Stimulated activated CD4-positive, alpha-beta T cell treated with anti-CD3 and anti-CD28 coated beads, Interleukin-4, amount 100 ng/mL, for 4 hours (primary cell): Measurements from ENCODE around the gene PHC2.

Experiments
- DNase-seq, 2 experiments: peaks; one replicate each; pipeline ENCODE4 v3.0.0-alpha.2; 2020

Gene PHC2, protein sequence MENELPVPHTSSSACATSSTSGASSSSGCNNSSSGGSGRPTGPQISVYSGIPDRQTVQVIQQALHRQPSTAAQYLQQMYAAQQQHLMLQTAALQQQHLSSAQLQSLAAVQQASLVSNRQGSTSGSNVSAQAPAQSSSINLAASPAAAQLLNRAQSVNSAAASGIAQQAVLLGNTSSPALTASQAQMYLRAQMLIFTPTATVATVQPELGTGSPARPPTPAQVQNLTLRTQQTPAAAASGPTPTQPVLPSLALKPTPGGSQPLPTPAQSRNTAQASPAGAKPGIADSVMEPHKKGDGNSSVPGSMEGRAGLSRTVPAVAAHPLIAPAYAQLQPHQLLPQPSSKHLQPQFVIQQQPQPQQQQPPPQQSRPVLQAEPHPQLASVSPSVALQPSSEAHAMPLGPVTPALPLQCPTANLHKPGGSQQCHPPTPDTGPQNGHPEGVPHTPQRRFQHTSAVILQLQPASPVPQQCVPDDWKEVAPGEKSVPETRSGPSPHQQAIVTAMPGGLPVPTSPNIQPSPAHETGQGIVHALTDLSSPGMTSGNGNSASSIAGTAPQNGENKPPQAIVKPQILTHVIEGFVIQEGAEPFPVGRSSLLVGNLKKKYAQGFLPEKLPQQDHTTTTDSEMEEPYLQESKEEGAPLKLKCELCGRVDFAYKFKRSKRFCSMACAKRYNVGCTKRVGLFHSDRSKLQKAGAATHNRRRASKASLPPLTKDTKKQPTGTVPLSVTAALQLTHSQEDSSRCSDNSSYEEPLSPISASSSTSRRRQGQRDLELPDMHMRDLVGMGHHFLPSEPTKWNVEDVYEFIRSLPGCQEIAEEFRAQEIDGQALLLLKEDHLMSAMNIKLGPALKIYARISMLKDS

GRCh38 chr1:33430692-33431593 lies at the start of gene PHC2:
Gene PHC2, minus strand, starts transcription at chr1:33431095. Its CDS starts 55,556 bp downstream, at chr1:33375539.
- peak; percentile 89 to 96 for DNase-seq

- no peak for DNase-seq
Measured at GRCh38 chr1:33477451-33477850, 46.6 kb upstream of the PHC2 start.

GRCh38 chr1:33473900-33474299 lies 43.0 kb upstream of the PHC2 start:
- DNase-seq: no peak

GRCh38 chr1:33472269-33472980 lies 41.5 kb upstream of the PHC2 start, which contains the start of gene ZSCAN20:
Gene ZSCAN20, plus strand, starts transcription at chr1:33472645. Its CDS starts 6,644 bp downstream, at chr1:33479289.
- DNase-seq: peak; percentile 82 to 87

GRCh38 chr1:33471416-33471815 lies 40.5 kb upstream of the PHC2 start:
- DNase-seq: no peak

GRCh38 chr1:33470495-33471012 lies 39.7 kb upstream of the PHC2 start:
- peak; percentile 41 to 43 for DNase-seq

GRCh38 chr1:33469691-33470090 lies 38.8 kb upstream of the PHC2 start:
- no peak for DNase-seq

DNA sequence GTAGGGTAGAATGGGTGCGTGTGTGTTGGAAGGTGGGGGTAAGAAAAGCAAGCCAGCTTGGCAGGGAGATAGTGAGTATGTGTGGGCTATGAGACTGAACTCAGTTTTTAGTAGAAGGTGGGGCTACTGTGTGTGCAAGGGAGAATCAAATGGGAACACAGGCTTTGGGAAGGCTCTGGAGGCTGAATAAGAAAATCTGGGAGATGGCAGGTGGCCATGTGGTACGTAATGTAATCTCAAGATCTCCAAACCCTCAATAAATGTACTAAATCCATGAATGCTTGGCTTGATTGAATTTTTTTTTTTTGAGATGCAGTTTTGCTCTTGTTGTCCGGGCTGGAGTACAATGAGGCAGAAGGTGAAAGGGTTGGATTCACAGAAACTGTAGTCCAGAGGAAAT lies 38.1 kb upstream of the PHC2 start:
- DNase-seq: no peak

GRCh38 chr1:33468531-33468930 lies 37.6 kb upstream of the PHC2 start:
- DNase-seq: no peak

GRCh38 chr1:33468011-33468410 lies 37.1 kb upstream of the PHC2 start:
- DNase-seq: no peak

- DNase-seq: no peak
Measured at GRCh38 chr1:33466159-33466558, 35.3 kb upstream of the PHC2 start.

- DNase-seq: no peak
Measured at GRCh38 chr1:33465316-33465715, 34.4 kb upstream of the PHC2 start.

DNA sequence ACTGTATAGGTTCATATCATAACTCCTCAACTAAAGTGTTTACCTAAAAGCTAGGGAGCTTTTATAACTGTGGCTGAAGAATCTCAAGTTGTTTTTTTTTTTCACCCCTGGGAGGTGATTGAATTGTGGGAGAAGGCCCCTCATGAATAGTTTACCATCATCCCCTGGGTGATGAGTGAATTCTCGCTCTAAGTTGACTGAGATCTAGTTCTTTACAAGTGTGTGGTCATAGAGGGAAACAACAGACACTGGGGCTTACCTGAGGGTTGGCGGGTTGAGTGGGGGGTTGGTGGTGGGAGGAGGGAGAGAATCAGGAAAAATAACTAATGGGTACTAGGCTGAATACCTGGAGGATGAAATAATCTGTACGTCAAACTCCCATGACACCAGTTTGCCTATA lies 33.7 kb upstream of the PHC2 start:
- DNase-seq: no peak

GRCh38 chr1:33462405-33463164 lies 31.7 kb upstream of the PHC2 start:
- DNase-seq: no peak

DNA sequence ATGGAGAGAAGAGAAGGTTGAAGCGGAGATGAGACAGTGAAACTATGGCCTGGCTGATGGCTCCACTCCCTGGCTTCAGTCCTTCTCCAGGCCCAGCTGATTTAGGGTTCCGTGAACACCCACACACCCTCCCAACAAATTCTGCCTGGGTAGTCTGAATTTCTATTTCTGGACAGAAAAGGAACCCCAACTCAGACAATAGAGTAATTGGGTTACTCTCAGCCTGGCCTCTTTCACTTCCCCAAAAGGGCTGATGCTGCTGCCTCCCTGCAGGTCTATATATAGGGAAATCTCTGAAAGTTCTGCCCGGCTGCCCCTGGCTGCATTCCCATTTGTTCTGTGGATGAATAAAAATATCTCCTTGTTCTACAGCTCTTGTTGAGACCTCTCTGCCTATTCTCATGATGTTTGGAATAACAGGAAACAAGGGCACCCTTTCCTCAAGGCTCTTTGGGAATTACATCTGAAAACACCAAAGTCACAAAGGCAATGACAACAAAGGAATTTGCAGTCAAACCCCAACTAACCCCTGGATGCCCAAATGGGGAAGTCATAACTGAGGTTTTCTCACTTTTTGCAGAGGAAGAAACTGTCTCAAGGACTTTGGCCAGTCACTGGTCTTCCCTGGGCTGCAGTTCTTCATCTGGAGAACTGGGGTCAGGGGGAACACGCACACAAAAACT lies 30.2 kb upstream of the PHC2 start:
- no peak for DNase-seq

DNA sequence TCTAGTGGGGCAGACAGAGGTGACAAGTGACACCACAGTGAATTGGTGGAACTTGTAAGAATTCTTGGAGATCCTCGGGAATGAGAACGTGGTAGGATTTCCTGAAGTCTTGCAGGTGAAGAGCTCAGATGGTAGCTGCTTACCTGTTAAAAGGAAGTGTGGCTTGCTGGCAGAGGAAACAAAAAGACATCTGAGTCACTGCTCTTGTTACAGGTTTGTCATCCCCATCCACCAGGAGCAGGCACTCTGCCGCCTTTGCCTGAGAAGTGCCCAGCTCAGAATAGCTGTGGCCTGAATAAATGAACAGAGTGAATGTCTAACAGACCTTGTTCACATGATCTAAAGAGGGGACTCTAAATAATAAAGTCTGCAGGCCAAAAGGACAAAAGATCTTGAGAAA lies 29.2 kb upstream of the PHC2 start:
- DNase-seq: no peak

- DNase-seq: no peak
Measured at GRCh38 chr1:33459691-33460090, 28.8 kb upstream of the PHC2 start.

- DNase-seq: no peak
Measured at GRCh38 chr1:33456502-33456886, 25.6 kb upstream of the PHC2 start.

DNA sequence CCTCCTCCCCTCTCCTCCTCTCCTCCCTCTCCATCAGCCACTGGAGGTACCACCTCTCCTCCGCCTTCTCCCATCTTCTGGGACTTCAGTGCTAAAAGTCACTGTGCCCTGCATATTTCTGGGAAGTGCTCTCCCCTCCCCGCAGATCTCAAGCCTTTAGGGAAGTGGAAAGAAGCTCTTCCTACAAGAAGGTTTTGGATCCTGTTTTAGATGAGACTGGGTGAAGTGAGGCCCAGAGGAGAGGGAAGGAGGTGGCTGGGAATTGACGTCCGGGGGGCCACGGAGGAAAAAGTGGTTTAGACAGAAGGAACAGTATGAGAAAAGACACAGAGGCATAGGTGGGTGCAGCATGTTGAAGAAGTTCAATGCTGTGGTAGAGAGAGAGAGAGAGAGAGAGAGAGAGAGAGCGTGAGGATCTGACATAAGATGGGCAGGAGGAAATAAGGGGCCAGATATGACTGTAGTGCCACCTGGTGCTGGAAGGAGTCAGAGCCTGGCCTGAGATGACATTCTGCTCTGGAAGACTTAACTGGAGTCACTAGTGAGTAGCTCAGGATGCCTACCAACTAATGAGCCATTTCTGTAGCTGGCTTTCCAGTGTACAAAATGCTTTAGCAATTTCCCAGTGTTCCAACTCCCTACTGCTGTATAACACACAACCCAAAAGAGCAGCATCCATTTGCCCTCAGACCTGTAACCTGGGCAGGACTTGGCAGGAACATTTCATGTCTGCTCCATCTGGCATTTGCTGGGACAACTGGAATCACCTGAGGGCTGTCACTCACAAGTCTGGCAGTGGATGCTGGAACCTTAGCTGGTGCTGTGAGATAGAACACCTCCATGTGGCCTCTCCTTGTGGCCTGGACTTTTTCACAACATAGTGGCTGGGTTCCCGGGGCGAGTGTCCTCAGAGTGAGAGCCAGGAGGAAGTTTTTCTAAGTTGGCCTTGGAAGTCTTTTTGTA lies 24.9 kb upstream of the PHC2 start:
- DNase-seq: peak in 1 of 2 experiments; percentile 15
